HepG2 (cell line): ENCODE data around the gene STX12. TPM values are rescaled to one million over a fixed set of nuclear protein-coding genes. Genes with fewer than 3 reads are reported as not detected.
A peak's percentile ranks its signal among the peaks of the same experiment; 100 is the strongest.

ENCODE experiments used
- FLYWCH1 ChIP-seq: sonication (generic); formaldehyde crosslinking; IDR thresholded peaks from 2 replicates; pipeline ENCODE4 v1.8.1; 2023; ENCODE audit warnings: mild to moderate bottlenecking, missing genetic modification reagents
- FOXP1 ChIP-seq, 2 experiments: fragments of 450-650 bp in 1 of 2; IDR thresholded peaks; 2 replicates each; pipeline ENCODE4 v1.6.1; 2017 to 2018; ENCODE audit warnings: antibody characterized with exemption in 1 of 2
- MAF1 ChIP-seq: sonication (generic); formaldehyde crosslinking; IDR thresholded peaks from 2 replicates; pipeline ENCODE4 v1.5.0; 2020; ENCODE audit warnings: missing genetic modification reagents, borderline replicate concordance
- PAX8 ChIP-seq: sonication (generic); formaldehyde crosslinking; IDR thresholded peaks from 2 replicates; pipeline ENCODE4 v1.8.0; 2022; ENCODE audit warnings: mild to moderate bottlenecking, missing genetic modification reagents, borderline replicate concordance
- RCOR2 ChIP-seq: IDR thresholded peaks from 2 replicates; pipeline ENCODE4 v1.6.1; 2016; ENCODE audit warnings: missing biosample characterization, missing genetic modification reagents
- RNF2 ChIP-seq: fragments of 450-650 bp; conservative IDR thresholded peaks from 2 replicates; pipeline ENCODE4 v1.6.1; 2016; ENCODE audit warnings: low read depth
- SP2 ChIP-seq: sonication (generic); formaldehyde crosslinking; IDR thresholded peaks from 2 replicates; pipeline ENCODE4 v1.5.1; 2020; ENCODE audit warnings: mild to moderate bottlenecking, missing genetic modification reagents
- TBX2 ChIP-seq: sonication (generic); formaldehyde crosslinking; IDR thresholded peaks from 2 replicates; pipeline ENCODE4 v1.5.0; 2020; ENCODE audit warnings: missing genetic modification reagents, mild to moderate bottlenecking, borderline replicate concordance
- ZBED4 ChIP-seq: sonication (generic); formaldehyde crosslinking; IDR thresholded peaks from 2 replicates; pipeline ENCODE4 v1.4.0; 2020; ENCODE audit warnings: missing genetic modification reagents, borderline replicate concordance
- ZBTB40 ChIP-seq, 2 experiments: fragments of 450-650 bp in 1 of 2; sonication (generic) in 1 of 2; formaldehyde crosslinking in 1 of 2; IDR thresholded peaks; 2 replicates each; pipeline versions ENCODE4 v1.6.1 to v1.8.0; 2016 to 2022; ENCODE audit warnings: antibody characterized with exemption in 1 of 2, mild to moderate bottlenecking in 1 of 2, missing genetic modification reagents in 1 of 2
- ZNF234 ChIP-seq: sonication (generic); formaldehyde crosslinking; conservative IDR thresholded peaks from 2 replicates; pipeline ENCODE4 v1.5.1; 2020; ENCODE audit warnings: mild to moderate bottlenecking, missing genetic modification reagents
- ZNF350 ChIP-seq: sonication (generic); formaldehyde crosslinking; IDR thresholded peaks from 2 replicates; pipeline ENCODE4 v1.4.0; 2020; ENCODE audit warnings: mild to moderate bottlenecking, low read depth, missing genetic modification reagents, borderline replicate concordance
- ZNF558 ChIP-seq: sonication (generic); formaldehyde crosslinking; IDR thresholded peaks from 2 replicates; pipeline ENCODE4 v1.9.0; 2022; ENCODE audit warnings: mild to moderate bottlenecking, missing genetic modification reagents, borderline replicate concordance
- ZNF589 ChIP-seq: sonication (generic); formaldehyde crosslinking; conservative IDR thresholded peaks from 2 replicates; pipeline ENCODE4 v1.8.0; 2022; ENCODE audit warnings: mild to moderate bottlenecking, moderate library complexity, missing genetic modification reagents
- ZSCAN21 ChIP-seq: sonication (generic); formaldehyde crosslinking; IDR thresholded peaks from 2 replicates; pipeline ENCODE4 v1.8.0; 2022; ENCODE audit warnings: mild to moderate bottlenecking, missing genetic modification reagents, moderate library complexity, borderline replicate concordance
- polyA plus RNA-seq, 8 experiments: library from polyadenylated mRNA; depleted of rRNA in 3 of 8; stranded (reverse) in 7 of 8; unstranded in 1 of 8; fragments of >200 nt; fragmentation: Illumina TruSeq in 4 of 8; extraction: Trizol in 4 of 8; gene quantifications; 2 replicates each; pipeline versions ENCODE4 v1.2.1 to v1.2.3, GENCODE V29; 2011 to 2016; ENCODE audit warnings: low read depth in 4 of 8, missing spikeins in 1 of 8, mixed read lengths in 1 of 8; ENCODE audit not compliant: insufficient read depth in 1 of 8
- total RNA-seq, 5 experiments: library from RNA; depleted of rRNA; stranded (reverse); fragments of >200 nt; fragmentation: Illumina TruSeq; extraction: Trizol; gene quantifications; 2 replicates each; pipeline ENCODE4 v1.2.3, GENCODE V29; 2016; ENCODE audit warnings: low read depth in 1 of 5

The STX12 gene
- total and polyA plus RNA-seq, 2 of the 13 experiments (the other 11 are each of a cell fraction or from before 2014, with no cell fraction given) = 9.0 to 19.7 TPM

DNA sequence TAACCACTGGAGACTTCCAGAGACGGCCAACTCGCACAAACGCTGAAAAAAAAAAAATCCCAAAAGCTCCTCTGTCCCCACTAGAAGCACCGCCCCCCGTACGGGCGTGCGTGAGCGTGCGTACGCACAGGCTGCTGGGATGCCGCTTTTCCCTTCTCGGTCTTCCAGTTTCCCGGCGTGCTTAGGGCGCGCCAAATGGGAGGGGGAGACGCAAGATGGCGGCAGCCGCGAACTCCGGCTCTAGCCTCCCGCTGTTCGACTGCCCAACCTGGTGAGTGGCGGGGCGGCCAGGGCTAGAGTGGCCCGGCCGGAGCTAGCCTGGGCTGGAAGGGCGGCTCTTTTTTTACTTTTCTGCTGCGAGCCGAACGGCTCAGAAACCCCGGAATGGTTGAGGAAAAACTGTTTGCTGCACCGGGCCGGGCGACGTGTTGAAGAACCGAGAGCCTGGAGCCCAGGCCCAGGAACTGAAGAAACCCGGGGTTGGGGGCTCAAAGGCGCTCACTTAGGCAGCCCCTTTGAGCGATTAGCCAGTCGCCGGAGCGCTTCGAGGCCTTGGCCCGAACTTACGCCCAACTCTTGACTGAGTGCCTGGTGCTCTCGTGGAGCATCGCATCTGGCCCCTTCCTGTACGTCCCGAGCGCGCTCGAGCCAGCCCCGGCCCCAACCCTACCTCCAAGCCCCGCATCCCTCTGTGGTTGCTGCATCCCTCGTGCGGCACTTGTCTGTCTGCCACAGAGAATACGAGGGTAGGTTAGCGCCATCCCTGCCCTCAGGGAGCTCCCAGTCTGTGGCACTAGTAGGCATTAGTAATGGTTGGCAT is 57.8 kb downstream of the STX12 start, which contains the start of gene PPP1R8 (continued):
- TF ChIP-seq ZBTB40 (IDR thresholded peaks at IDR 0.05) = no peak
- no peak for TF ChIP-seq ZBTB40 (CRISPR knock-in tag; IDR thresholded peaks at IDR 0.05)
- no peak for TF ChIP-seq SP2 (CRISPR knock-in tag)
- 0 out of 2 replicates have a peak, but pooled peaks have one; percentile 51 for TF ChIP-seq MAF1 (CRISPR knock-in tag)
- TF ChIP-seq ZBED4 (CRISPR knock-in tag) = no peak; the same call in 1 of the 2 replicates
- no peak for TF ChIP-seq FOXP1 (IDR thresholded peaks at IDR 0.05)
- peak; percentile 3; the same call in 1 of the 2 replicates for TF ChIP-seq FOXP1 (CRISPR knock-in tag; IDR thresholded peaks at IDR 0.05)
- TF ChIP-seq RNF2 = no peak
- TF ChIP-seq ZNF234 (CRISPR knock-in tag) = no peak
- no peak for TF ChIP-seq FLYWCH1 (CRISPR knock-in tag)
- TF ChIP-seq ZNF558 (CRISPR knock-in tag) = peak; percentile 58; the same call in 1 of the 2 replicates
- TF ChIP-seq ZNF350 (CRISPR knock-in tag) = peak; percentile 93; the same call in 1 of the 2 replicates
- no peak for TF ChIP-seq ZNF589 (CRISPR knock-in tag)
- TF ChIP-seq ZSCAN21 (CRISPR knock-in tag) = no peak; the same call in 1 of the 2 replicates
- no peak for TF ChIP-seq PAX8
- TF ChIP-seq TBX2 (CRISPR knock-in tag) = peak; percentile 58
- peak; percentile 40; the same call in 1 of the 2 replicates for TF ChIP-seq RCOR2 (CRISPR knock-in tag)
